ENCODE data around the gene ALG12.

ALG12 gene

DNA sequence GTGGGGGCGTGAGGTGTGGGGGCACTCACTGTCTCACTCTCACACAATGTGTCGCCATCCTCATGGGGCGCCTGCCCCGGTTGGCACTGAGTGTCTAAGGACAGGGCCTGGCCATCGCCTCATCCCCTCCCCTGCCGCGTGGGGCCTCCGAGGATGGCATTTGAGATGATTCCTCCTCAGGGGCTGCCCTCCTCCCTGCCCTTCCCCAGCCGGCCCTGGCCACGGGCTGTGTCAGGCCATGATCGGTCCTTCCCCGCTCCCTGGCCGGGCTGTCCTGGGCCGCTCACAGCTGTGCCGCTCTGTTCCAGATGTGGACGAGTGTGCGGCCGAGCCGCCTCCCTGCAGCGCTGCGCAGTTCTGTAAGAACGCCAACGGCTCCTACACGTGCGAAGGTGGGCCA is 4.7 kb upstream of the ALG12 start:
- Histone ChIP-seq H3K4me3 (ENCODE audit: low read length) (no peak overlapping the region), H3K27me3 (replicated peaks; ENCODE audit: control insufficient read depth, insufficient read depth, low read length) (no peaks in the 10 kb centered on the region), H3K9me3 (ENCODE audit: control insufficient read depth, low read length) (no peaks in the 10 kb centered on the region), H3K36me3 (ENCODE audit: control insufficient read depth, insufficient read depth, low read length, severe bottlenecking) (peaks cover 13% of the 10 kb centered on the region), H3K9ac (ENCODE audit: low read length) (no peak overlapping the region), H3K4me1 (ENCODE audit: control insufficient read depth, insufficient read depth, low read length) (peaks cover 9% of the 10 kb centered on the region)
- DNase-seq (ENCODE audit: low read depth) = no peak

DNA sequence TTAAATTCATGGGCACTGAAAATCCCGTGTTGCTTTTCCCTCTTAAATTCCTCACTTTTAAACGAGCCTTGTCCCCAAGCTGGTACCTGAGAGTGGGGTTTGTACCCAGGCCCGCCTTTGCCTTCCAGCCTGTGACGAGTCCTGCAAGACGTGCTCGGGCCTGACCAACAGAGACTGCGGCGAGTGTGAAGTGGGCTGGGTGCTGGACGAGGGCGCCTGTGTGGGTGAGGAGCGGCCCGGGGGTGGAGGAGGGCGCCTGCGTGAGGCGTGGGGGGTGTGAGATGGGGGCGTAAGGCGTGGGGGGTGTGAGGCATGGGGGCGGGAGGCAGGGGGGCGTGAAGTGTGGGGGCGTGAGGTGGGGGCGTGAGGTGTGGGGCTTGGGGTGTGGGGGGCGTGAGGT is 4.2 kb upstream of the ALG12 start:
- Histone ChIP-seq H3K27me3 (replicated peaks; ENCODE audit: control insufficient read depth, insufficient read depth, low read length) (no peaks in the 10 kb centered on the region), H3K4me3 (ENCODE audit: low read length) (no peak overlapping the region), H3K36me3 (ENCODE audit: control insufficient read depth, insufficient read depth, low read length, severe bottlenecking) (peaks cover 13% of the 10 kb centered on the region), H3K9ac (ENCODE audit: low read length) (no peak overlapping the region), H3K9me3 (ENCODE audit: control insufficient read depth, low read length) (no peaks in the 10 kb centered on the region), H3K4me1 (ENCODE audit: control insufficient read depth, insufficient read depth, low read length) (peaks cover 9% of the 10 kb centered on the region)
- DNase-seq (ENCODE audit: low read depth) = no peak

DNA sequence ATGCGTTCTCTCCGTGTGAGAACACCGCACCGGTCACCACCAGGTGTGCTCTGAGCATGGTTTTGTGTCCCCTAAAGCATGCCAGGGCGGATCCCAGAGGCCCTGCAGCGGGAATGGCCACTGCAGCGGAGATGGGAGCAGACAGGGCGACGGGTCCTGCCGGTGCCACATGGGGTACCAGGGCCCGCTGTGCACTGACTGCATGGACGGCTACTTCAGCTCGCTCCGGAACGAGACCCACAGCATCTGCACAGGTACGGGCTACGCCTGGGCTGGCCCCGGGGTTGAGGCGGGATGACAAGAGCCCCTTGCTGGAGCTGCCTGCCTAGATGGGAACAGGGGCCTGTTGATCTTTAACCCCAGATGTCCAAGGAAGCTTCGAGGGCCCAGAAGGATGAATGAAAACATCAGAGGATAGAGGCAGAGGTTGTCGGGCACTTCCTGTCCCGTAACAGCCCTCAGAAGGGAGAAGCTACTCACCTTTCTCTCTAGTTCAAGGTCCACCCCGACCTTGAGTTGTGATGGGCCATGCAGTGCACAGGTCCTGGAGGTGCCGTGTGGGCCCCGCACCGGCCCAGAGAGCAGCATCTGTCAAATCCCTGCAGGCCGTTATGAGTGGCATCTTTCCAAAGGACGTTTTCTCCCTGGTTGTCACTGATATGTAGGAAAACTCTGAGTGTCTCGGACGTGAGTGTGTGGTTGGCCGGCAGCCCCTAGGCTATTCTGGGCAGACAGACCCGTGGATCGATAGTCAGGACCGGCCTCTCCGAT is 3.5 kb upstream of the ALG12 start:
- Histone ChIP-seq H3K27me3 (replicated peaks; ENCODE audit: control insufficient read depth, insufficient read depth, low read length) (no peaks in the 10 kb centered on the region), H3K4me3 (ENCODE audit: low read length) (no peak overlapping the region), H3K36me3 (ENCODE audit: control insufficient read depth, insufficient read depth, low read length, severe bottlenecking) (peaks cover 13% of the 10 kb centered on the region), H3K4me1 (ENCODE audit: control insufficient read depth, insufficient read depth, low read length) (peaks cover 9% of the 10 kb centered on the region), H3K9me3 (ENCODE audit: control insufficient read depth, low read length) (no peaks in the 10 kb centered on the region), H3K9ac (ENCODE audit: low read length) (no peak overlapping the region)
- DNase-seq (ENCODE audit: low read depth) = no peak

GRCh38 chr22:49920859-49921258 is 2.6 kb upstream of the ALG12 start:
- no peak for DNase-seq (ENCODE audit: low read depth)
- Histone ChIP-seq H3K4me1 (ENCODE audit: control insufficient read depth, insufficient read depth, low read length) (peaks cover 9% of the 10 kb centered on the region), H3K9me3 (ENCODE audit: control insufficient read depth, low read length) (no peaks in the 10 kb centered on the region), H3K9ac (ENCODE audit: low read length) (no peak overlapping the region), H3K4me3 (ENCODE audit: low read length) (no peak overlapping the region), H3K27me3 (replicated peaks; ENCODE audit: control insufficient read depth, insufficient read depth, low read length) (no peaks in the 10 kb centered on the region), H3K36me3 (ENCODE audit: control insufficient read depth, insufficient read depth, low read length, severe bottlenecking) (peaks cover 11% of the 10 kb centered on the region)

DNA sequence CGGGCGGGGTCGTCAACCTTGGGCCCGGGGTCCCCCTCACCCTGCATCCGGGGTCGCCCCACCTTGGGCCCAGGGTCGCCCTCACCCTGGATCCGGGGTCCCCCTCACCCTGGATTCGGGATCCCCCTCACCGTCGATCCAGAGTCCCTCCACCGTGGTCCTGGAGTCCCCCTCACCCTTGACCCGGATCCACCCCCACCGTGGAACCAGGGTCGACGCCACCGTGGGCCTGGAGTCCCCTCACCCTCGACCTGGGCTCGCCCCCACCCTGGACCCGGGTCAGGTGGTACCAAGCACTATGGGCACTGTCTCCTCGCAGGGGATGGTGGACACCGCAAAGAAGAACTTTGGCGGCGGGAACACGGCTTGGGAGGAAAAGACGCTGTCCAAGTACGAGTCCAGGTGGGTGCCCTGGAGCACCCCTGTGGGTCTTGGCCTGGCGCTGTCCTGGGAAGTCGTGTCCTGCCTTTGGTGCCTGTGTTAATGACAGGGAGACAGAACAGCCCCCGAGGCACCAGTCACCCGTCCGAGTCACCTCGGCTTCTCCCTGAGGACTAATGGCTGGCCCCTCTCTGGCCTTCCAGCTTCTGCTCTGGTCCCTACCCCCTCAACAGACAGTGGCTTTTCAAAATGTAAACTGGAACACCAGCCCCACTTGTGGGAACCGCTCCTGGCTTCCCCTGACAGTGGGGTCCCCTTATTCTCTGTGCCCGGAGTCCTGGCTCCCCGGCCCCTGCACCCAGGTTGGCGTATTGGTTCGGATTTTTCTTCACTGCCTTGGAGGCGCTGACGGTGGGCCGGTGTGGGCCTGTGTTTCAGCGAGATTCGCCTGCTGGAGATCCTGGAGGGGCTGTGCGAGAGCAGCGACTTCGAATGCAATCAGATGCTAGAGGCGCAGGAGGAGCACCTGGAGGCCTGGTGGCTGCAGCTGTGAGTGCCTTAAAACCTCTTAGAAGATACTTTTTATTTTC is 958 bp upstream of the ALG12 start:
- Histone ChIP-seq H3K36me3 (ENCODE audit: control insufficient read depth, insufficient read depth, low read length, severe bottlenecking) (peaks cover 3% of the 10 kb centered on the region), H3K9me3 (ENCODE audit: control insufficient read depth, low read length) (no peaks in the 10 kb centered on the region), H3K4me1 (ENCODE audit: control insufficient read depth, insufficient read depth, low read length) (peaks cover 9% of the 10 kb centered on the region), H3K9ac (ENCODE audit: low read length) (peak overlapping the region; percentile 94), H3K4me3 (ENCODE audit: low read length) (peak overlapping the region; percentile 83), H3K27me3 (replicated peaks; ENCODE audit: control insufficient read depth, insufficient read depth, low read length) (no peaks in the 10 kb centered on the region)
- no peak for DNase-seq (ENCODE audit: low read depth)

DNA sequence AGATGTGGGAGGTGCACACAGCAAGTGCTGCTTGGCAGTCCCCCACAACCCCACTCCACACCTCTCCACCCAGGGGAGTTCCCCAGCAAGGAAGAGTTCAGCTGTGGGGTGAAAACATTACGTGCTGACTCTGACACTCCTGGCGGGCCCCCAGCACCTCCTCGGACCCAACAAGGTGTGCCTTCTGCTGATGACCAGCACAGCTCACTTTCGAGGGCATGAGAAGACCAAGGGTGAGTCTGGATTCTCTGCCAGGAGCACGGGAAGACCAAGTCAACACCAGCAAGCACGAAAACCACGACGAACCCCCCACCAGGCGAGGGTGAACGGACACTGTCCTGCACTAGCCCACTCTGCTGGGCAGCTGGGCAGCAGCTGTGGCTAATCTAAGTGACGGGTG is 1.4 kb downstream of the ALG12 start:
- H3K4me3 ChIP-seq (ENCODE audit: low read length) = no peak overlapping the region
- no peak for DNase-seq (ENCODE audit: low read depth)
- H3K9me3 ChIP-seq (ENCODE audit: control insufficient read depth, low read length) = no peaks in the 10 kb centered on the region
- H3K27me3 ChIP-seq (replicated peaks; ENCODE audit: control insufficient read depth, insufficient read depth, low read length) = no peaks in the 10 kb centered on the region
- no peak overlapping the region for H3K9ac ChIP-seq (ENCODE audit: low read length)
- H3K36me3 ChIP-seq (ENCODE audit: control insufficient read depth, insufficient read depth, low read length, severe bottlenecking) = peaks cover 14% of the 10 kb centered on the region
- peaks cover 9% of the 10 kb centered on the region for H3K4me1 ChIP-seq (ENCODE audit: control insufficient read depth, insufficient read depth, low read length)

GRCh38 chr22:49915610-49916009 is 2.6 kb downstream of the ALG12 start:
- peaks cover 9% of the 10 kb centered on the region for H3K4me1 ChIP-seq (ENCODE audit: control insufficient read depth, insufficient read depth, low read length)
- H3K36me3 ChIP-seq (ENCODE audit: control insufficient read depth, insufficient read depth, low read length, severe bottlenecking) = peaks cover 14% of the 10 kb centered on the region
- H3K4me3 ChIP-seq (ENCODE audit: low read length) = no peak overlapping the region
- DNase-seq (ENCODE audit: low read depth) = no peak
- H3K27me3 ChIP-seq (replicated peaks; ENCODE audit: control insufficient read depth, insufficient read depth, low read length) = no peaks in the 10 kb centered on the region
- H3K9me3 ChIP-seq (ENCODE audit: control insufficient read depth, low read length) = no peaks in the 10 kb centered on the region
- H3K9ac ChIP-seq (ENCODE audit: low read length) = no peak overlapping the region

GRCh38 chr22:49914256-49914655 is 4.0 kb downstream of the ALG12 start:
- no peak for DNase-seq (ENCODE audit: low read depth)
- Histone ChIP-seq H3K4me3 (ENCODE audit: low read length) (no peak overlapping the region), H3K27me3 (replicated peaks; ENCODE audit: control insufficient read depth, insufficient read depth, low read length) (no peaks in the 10 kb centered on the region), H3K4me1 (ENCODE audit: control insufficient read depth, insufficient read depth, low read length) (peaks cover 4% of the 10 kb centered on the region), H3K9ac (ENCODE audit: low read length) (no peak overlapping the region), H3K9me3 (ENCODE audit: control insufficient read depth, low read length) (no peaks in the 10 kb centered on the region), H3K36me3 (ENCODE audit: control insufficient read depth, insufficient read depth, low read length, severe bottlenecking) (peaks cover 14% of the 10 kb centered on the region)

GRCh38 chr22:49913446-49913845 is 4.8 kb downstream of the ALG12 start:
- no peaks in the 10 kb centered on the region for H3K4me1 ChIP-seq (ENCODE audit: control insufficient read depth, insufficient read depth, low read length)
- no peak overlapping the region for H3K9ac ChIP-seq (ENCODE audit: low read length)
- peaks cover 14% of the 10 kb centered on the region for H3K36me3 ChIP-seq (ENCODE audit: control insufficient read depth, insufficient read depth, low read length, severe bottlenecking)
- H3K4me3 ChIP-seq (ENCODE audit: low read length) = no peak overlapping the region
- H3K27me3 ChIP-seq (replicated peaks; ENCODE audit: control insufficient read depth, insufficient read depth, low read length) = no peaks in the 10 kb centered on the region
- no peaks in the 10 kb centered on the region for H3K9me3 ChIP-seq (ENCODE audit: control insufficient read depth, low read length)
- no peak for DNase-seq (ENCODE audit: low read depth)

- Histone ChIP-seq H3K4me3 (ENCODE audit: low read length) (no peak overlapping the region), H3K36me3 (ENCODE audit: control insufficient read depth, insufficient read depth, low read length, severe bottlenecking) (peaks cover 14% of the 10 kb centered on the region), H3K9me3 (ENCODE audit: control insufficient read depth, low read length) (no peaks in the 10 kb centered on the region), H3K4me1 (ENCODE audit: control insufficient read depth, insufficient read depth, low read length) (no peaks in the 10 kb centered on the region), H3K9ac (ENCODE audit: low read length) (no peak overlapping the region), H3K27me3 (replicated peaks; ENCODE audit: control insufficient read depth, insufficient read depth, low read length) (no peaks in the 10 kb centered on the region)
- DNase-seq (ENCODE audit: low read depth) = no peak
These were observed 5.2 kb downstream of the ALG12 start for GRCh38 chr22:49913026-49913425.

- Histone ChIP-seq H3K4me3 (ENCODE audit: low read length) (no peak overlapping the region), H3K27me3 (replicated peaks; ENCODE audit: control insufficient read depth, insufficient read depth, low read length) (no peaks in the 10 kb centered on the region)
These were observed 6.2 kb downstream of the ALG12 start for GRCh38 chr22:49911881-49912625.

More at GRCh38 chr22:49911881-49912625, 6.2 kb downstream of the ALG12 start:
- no peak for DNase-seq (ENCODE audit: low read depth)
- H3K4me1 ChIP-seq (ENCODE audit: control insufficient read depth, insufficient read depth, low read length) = no peaks in the 10 kb centered on the region
- H3K36me3 ChIP-seq (ENCODE audit: control insufficient read depth, insufficient read depth, low read length, severe bottlenecking) = peaks cover 24% of the 10 kb centered on the region
- H3K9ac ChIP-seq (ENCODE audit: low read length) = no peak overlapping the region
- H3K9me3 ChIP-seq (ENCODE audit: control insufficient read depth, low read length) = no peaks in the 10 kb centered on the region

Measured in adipocyte (in vitro differentiated cells).